Testis (tissue), 2 donors: ENCODE results near the gene RAMACL.

Experiments
- CTCF ChIP-seq, 3 experiments: fragments of 450-650 bp in 2 of 3; fragments of 200-600 bp in 1 of 3; sonication (generic) in 1 of 3; IDR thresholded peaks; one replicate each; pipeline ENCODE4 v1.5.1; 2016 to 2019; ENCODE audit warnings: antibody characterized with exemption in 3 of 3, mild to moderate bottlenecking in 2 of 3, moderate library complexity in 1 of 3
- POLR2A ChIP-seq: fragments of 450-650 bp; IDR thresholded peaks from one replicate; pipeline ENCODE4 v1.6.1; 2017; ENCODE audit warnings: antibody characterized with exemption, mild to moderate bottlenecking, moderate library complexity

DNA sequence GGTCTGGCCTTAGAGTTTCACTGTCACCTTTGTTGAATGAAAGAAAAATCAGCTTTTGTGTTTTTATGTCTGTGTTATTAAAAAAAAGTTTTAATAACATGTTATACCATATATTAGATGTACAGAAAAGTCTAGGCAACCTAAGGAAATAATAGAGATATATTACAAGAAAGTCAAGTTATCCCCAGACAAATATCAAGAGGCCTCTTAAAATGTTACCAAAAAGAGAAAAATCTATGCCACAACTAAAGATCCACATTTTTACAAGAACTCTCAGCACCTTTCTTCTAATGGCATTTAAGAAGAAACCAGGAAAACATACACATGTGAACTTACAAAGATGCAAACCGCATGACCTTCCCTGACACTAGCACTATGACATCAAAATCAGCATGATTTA is 26.8 kb downstream of the RAMACL start:
- TF ChIP-seq CTCF (IDR thresholded peaks at IDR 0.05) (no peak), POLR2A (no peak)
